Endothelial cell of umbilical vein (primary cell): Measurements from ENCODE around the gene ABCA7. TPM values are rescaled to one million over a fixed set of nuclear protein-coding genes. Genes with fewer than 3 reads are reported as not detected.

ENCODE experiments used
- BruUV-seq: library from RNA; stranded (reverse); fragments of 400-500 nt; replicated peaks from 2 replicates; lab custom pipeline; 2021; lab: Mats Ljungman, UMichigan
- CTCF ChIA-PET: fragments of 300-600, 350-600 bp; sonication (Branson Sonifier 250); formaldehyde crosslinking; loops from one replicate; lab custom pipeline; 2021; ENCODE audit warnings: antibody characterized with exemption, inconsistent platforms; lab: Charles Lee
- POLR2A ChIA-PET: fragments of 300-600, 350-600 bp; sonication (Branson Sonifier 250); formaldehyde crosslinking; loops from one replicate; lab custom pipeline; 2021; ENCODE audit warnings: antibody characterized with exemption, inconsistent platforms; lab: Charles Lee
- DNase-seq: peaks from one replicate; pipeline ENCODE4 v3.0.0-alpha.2; 2011; ENCODE audit warnings: low read depth, low spot score
- FAIRE-seq: peaks from 2 replicates; lab custom pipeline; 2011; peaks lifted over from hg19 to GRCh38; lab: Jason Lieb, UNC
- H2AFZ ChIP-seq: 2 replicates; pipeline ENCODE4 v1.6.0; 2012; ENCODE audit warnings: low read depth, low read length, control low read depth, inconsistent platforms
- H3K27ac ChIP-seq: 2 replicates; pipeline ENCODE4 v1.5.1; 2011; ENCODE audit warnings: low read depth, mild to moderate bottlenecking, control low read depth, low read length, moderate library complexity; ENCODE audit not compliant: insufficient read depth
- H3K27me3 ChIP-seq, 2 experiments: 2 replicates each; pipeline versions ENCODE4 v1.6.0 to v1.6.1; 2011; ENCODE audit warnings: low read length in 2 of 2, mixed read lengths in 1 of 2; ENCODE audit not compliant: control insufficient read depth in 2 of 2, insufficient read depth in 2 of 2
- H3K36me3 ChIP-seq, 2 experiments: 2 replicates in 1 of 2; 3 replicates in 1 of 2; pipeline ENCODE4 v1.5.1; 2011; ENCODE audit warnings: low read length in 2 of 2, mild to moderate bottlenecking in 1 of 2, moderate library complexity in 1 of 2; ENCODE audit not compliant: control insufficient read depth in 2 of 2, insufficient read depth in 2 of 2; ENCODE audit errors: extremely low read depth in 1 of 2
- H3K4me1 ChIP-seq: 3 replicates; pipeline ENCODE4 v1.5.1; 2011; ENCODE audit warnings: mild to moderate bottlenecking, low read length; ENCODE audit not compliant: control insufficient read depth, insufficient read depth; ENCODE audit errors: extremely low read depth
- H3K4me2 ChIP-seq: 2 replicates; pipeline ENCODE4 v1.6.1; 2011; ENCODE audit warnings: low read length, control low read depth, mixed read lengths; ENCODE audit not compliant: insufficient read depth
- H3K4me3 ChIP-seq, 3 experiments: fragments of 200-600 bp in 1 of 3; sonication (generic), shearing (Covaris generic) in 1 of 3; replicated peaks in 1 of 3; 2 replicates each; pipeline ENCODE4 v1.5.1; 2011 to 2016; ENCODE audit warnings: control low read depth in 3 of 3, low read length in 3 of 3, mild to moderate bottlenecking in 2 of 3, inconsistent platforms in 1 of 3, low read depth in 1 of 3, moderate library complexity in 1 of 3; ENCODE audit not compliant: insufficient read depth in 1 of 3
- H3K79me2 ChIP-seq: 2 replicates; pipeline ENCODE4 v1.6.0; 2012; ENCODE audit warnings: low read length, inconsistent platforms; ENCODE audit not compliant: control insufficient read depth, insufficient read depth
- H3K9ac ChIP-seq: replicated peaks from 2 replicates; pipeline ENCODE3; 2011; ENCODE audit warnings: low read length, control low read depth; ENCODE audit not compliant: insufficient read depth; ENCODE audit errors: extremely low read depth
- H3K9me1 ChIP-seq: replicated peaks from 3 replicates; pipeline ENCODE4 v1.6.0; 2011; ENCODE audit warnings: mild to moderate bottlenecking, low read length; ENCODE audit not compliant: control insufficient read depth, insufficient read depth; ENCODE audit errors: extremely low read depth
- H3K9me3 ChIP-seq: replicated peaks from 2 replicates; pipeline ENCODE4 v1.5.1; 2012; ENCODE audit warnings: low read length, inconsistent platforms; ENCODE audit not compliant: control insufficient read depth, insufficient read depth
- H4K20me1 ChIP-seq: replicated peaks from 2 replicates; pipeline ENCODE3; 2011; ENCODE audit warnings: mild to moderate bottlenecking, low read length; ENCODE audit not compliant: control insufficient read depth, insufficient read depth; ENCODE audit errors: extremely low read depth
- EZH2 ChIP-seq: IDR thresholded peaks from 2 replicates; pipeline ENCODE4 v1.6.1; 2012; ENCODE audit warnings: borderline replicate concordance, low read depth, mild to moderate bottlenecking, moderate library complexity, low read length, inconsistent platforms; ENCODE audit not compliant: severe bottlenecking
- FOS ChIP-seq: IDR thresholded peaks from 2 replicates; pipeline ENCODE4 v1.6.1; 2011; ENCODE audit warnings: mild to moderate bottlenecking, low read length, moderate library complexity, borderline replicate concordance; ENCODE audit not compliant: insufficient read depth
- GATA2 ChIP-seq: IDR thresholded peaks from 2 replicates; pipeline ENCODE4 v1.7.0; 2011; ENCODE audit warnings: low read depth, mild to moderate bottlenecking, moderate library complexity, mixed read lengths, low read length; ENCODE audit not compliant: insufficient read length, insufficient read depth
- JUN ChIP-seq: IDR thresholded peaks from 2 replicates; pipeline ENCODE4 v1.6.1; 2011; ENCODE audit warnings: borderline replicate concordance, low read depth; ENCODE audit not compliant: insufficient read length, insufficient read depth
- MAX ChIP-seq: IDR thresholded peaks from 2 replicates; pipeline ENCODE4 v1.6.1; 2011; ENCODE audit not compliant: insufficient read depth, insufficient read length
- MYC ChIP-seq: IDR thresholded peaks from one replicate; pipeline ENCODE4 v1.6.1; 2011; ENCODE audit warnings: mild to moderate bottlenecking, low read depth, low read length
- POLR2AphosphoS5 ChIP-seq: IDR thresholded peaks from 2 replicates; pipeline ENCODE4 v1.6.1; 2012; ENCODE audit warnings: low read depth, mild to moderate bottlenecking, control low read depth, low read length, moderate library complexity; ENCODE audit not compliant: insufficient read depth
- dilution Hi-C: fragments of 300-500 bp; cut with MboI; formaldehyde crosslinking; loops from one replicate; pipeline ENCODE4 v1.15.0; 2019; ENCODE audit warnings: low sequenced_read_pairs; ENCODE audit not compliant: extremely low pct_ligation_motif_present
- intact Hi-C: fragments of 100-400 bp; cut with micrococcal nuclease; formaldehyde crosslinking; loops from one replicate; pipeline ENCODE4 v1.10.0; 2022
- polyA plus RNA-seq, 4 experiments: library from polyadenylated mRNA; depleted of rRNA in 3 of 4; stranded (reverse) in 3 of 4; unstranded in 1 of 4; fragments of >200 nt; gene quantifications; 2 replicates each; pipeline versions ENCODE4 v1.2.1 to v1.2.3, GENCODE V29; 2011 to 2012; ENCODE audit warnings: missing spikeins in 1 of 4
- total RNA-seq: library from RNA; stranded (reverse); gene quantifications from 2 replicates; pipeline ENCODE4 v1.2.3, GENCODE V29; 2021
- TF ChIP-seq, protein P1 (sequence below), 2 donors: IDR thresholded peaks; 1 replicate in 1 of 2; 2 replicates in 1 of 2; pipeline ENCODE4 v1.5.1; 2011; ENCODE audit warnings: low read length in 2 of 2, mild to moderate bottlenecking in 2 of 2, moderate library complexity in 2 of 2, control low read depth in 1 of 2, inconsistent platforms in 1 of 2, low read depth in 1 of 2; ENCODE audit not compliant: insufficient read depth in 1 of 2; ENCODE audit errors: extremely low read depth in 1 of 2

The ABCA7 gene
- total and polyA plus RNA-seq, 2 donors (not counting 3 experiments of a cell fraction or from before 2014, with no cell fraction given) = 5.7 to 9.8 TPM

DNA sequence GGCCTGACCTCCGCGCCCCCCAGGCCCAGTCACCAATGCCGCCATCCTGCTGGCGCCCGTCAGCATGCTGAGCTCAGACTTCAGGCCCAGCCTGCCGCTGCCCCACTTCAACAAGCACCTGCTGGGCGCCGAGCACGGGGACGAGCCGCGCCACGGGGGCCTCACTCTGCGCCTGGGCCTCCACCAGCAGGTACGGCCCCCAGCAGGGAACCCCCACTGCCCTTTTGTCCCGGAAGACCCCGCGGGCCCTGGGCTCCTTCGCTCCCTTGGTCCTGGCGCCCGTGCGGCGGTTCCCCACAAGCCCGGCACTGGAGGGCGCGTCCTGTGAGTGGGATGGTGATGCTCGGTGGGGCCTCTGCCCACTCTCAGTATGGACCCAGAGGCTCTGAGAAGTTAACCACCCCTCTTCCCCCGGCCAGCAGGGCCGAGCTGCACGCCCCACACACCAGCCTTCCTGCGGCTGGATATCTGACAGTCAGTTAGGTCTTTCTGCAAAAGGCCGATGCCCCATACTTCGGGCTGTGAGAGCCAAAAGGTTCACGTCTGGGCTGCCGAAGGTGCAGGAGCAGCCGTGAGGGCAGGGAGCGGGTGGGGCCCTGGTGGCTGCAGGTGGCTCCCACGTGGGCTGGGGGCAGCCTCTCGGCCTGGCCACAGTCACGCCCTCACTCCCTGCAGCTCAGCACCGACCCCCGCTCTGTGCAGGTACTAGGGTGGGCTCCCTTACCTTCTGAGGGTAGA lies 47.8 kb upstream of the ABCA7 start:
- dilution Hi-C loops = no loop called here
- Histone ChIP-seq H3K9me1 (no peaks in the 10 kb centered on the region), H3K4me2 (no peak overlapping the region), H3K27ac (no peak overlapping the region), H3K9ac (no peak overlapping the region), H3K27me3 (peaks cover 3 to 11% of the 10 kb centered on the region in 2 experiments), H3K4me1 (no peaks in the 10 kb centered on the region), H3K79me2 (no peaks in the 10 kb centered on the region), H4K20me1 (no peaks in the 10 kb centered on the region), H2AFZ (no peak overlapping the region), H3K9me3 (no peaks in the 10 kb centered on the region), H3K4me3 (no peak overlapping the region), H3K36me3 (peaks cover 0 to 9% of the 10 kb centered on the region in 2 experiments)
- TF ChIP-seq GATA2 (no peak), JUN (no peak), MYC (no peak), POLR2AphosphoS5 (no peak), MAX (no peak)
- DNase-seq (no peak), FAIRE-seq (no peak)
- CTCF ChIA-PET = no interaction called here
- POLR2A ChIA-PET = no interaction called here
- BruUV-seq = no TSS peak
- intact Hi-C loops = no loop called here

DNA sequence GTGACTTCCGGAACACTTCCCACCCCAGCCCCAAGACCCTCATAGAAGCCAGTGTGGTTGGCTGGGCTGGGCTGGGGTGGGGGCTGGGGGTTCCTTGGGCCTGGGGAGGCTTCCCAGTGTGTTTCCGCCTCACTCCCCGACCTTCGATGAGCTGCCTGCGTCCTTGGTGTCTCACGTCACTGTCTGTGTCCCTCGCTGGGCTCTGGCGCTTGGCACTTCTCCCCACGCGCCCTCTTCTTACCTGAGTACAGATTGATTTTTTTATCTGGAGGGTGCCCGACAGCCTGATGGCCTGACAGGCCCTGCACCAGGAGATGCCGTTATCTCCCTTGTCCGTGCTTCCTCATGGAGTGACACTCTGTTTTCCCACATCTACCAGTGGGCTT lies 47.2 kb upstream of the ABCA7 start:
- no peaks in the 10 kb centered on the region for H3K79me2 ChIP-seq
- no TSS peak for BruUV-seq

More for the DNA sequence above, 47.2 kb upstream of the ABCA7 start:
- DNase-seq (no peak), FAIRE-seq (no peak)
- H3K4me1 ChIP-seq = no peaks in the 10 kb centered on the region
- H3K27me3 ChIP-seq = peaks cover 6 to 16% of the 10 kb centered on the region in 2 experiments
- H3K27ac ChIP-seq = no peak overlapping the region
- no peak overlapping the region for H2AFZ ChIP-seq
- no peak for TF ChIP-seq FOS
- TF ChIP-seq EZH2 = no peak
- TF ChIP-seq, protein P1, sequence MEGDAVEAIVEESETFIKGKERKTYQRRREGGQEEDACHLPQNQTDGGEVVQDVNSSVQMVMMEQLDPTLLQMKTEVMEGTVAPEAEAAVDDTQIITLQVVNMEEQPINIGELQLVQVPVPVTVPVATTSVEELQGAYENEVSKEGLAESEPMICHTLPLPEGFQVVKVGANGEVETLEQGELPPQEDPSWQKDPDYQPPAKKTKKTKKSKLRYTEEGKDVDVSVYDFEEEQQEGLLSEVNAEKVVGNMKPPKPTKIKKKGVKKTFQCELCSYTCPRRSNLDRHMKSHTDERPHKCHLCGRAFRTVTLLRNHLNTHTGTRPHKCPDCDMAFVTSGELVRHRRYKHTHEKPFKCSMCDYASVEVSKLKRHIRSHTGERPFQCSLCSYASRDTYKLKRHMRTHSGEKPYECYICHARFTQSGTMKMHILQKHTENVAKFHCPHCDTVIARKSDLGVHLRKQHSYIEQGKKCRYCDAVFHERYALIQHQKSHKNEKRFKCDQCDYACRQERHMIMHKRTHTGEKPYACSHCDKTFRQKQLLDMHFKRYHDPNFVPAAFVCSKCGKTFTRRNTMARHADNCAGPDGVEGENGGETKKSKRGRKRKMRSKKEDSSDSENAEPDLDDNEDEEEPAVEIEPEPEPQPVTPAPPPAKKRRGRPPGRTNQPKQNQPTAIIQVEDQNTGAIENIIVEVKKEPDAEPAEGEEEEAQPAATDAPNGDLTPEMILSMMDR (IDR thresholded peaks at IDR 0.05; ENCODE audit: extremely low read depth in 1 of 2, insufficient read depth in 1 of 2, low read depth in 1 of 2, low read length in 2 of 2) = no peak
- TF ChIP-seq POLR2AphosphoS5 = no peak
- TF ChIP-seq GATA2 = no peak
- TF ChIP-seq JUN = no peak
- intact Hi-C loops = no loop called here
- peaks cover 0 to 9% of the 10 kb centered on the region in 2 experiments for H3K36me3 ChIP-seq
- POLR2A ChIA-PET = no interaction called here
- dilution Hi-C loops = no loop called here
- H4K20me1 ChIP-seq = no peaks in the 10 kb centered on the region
- H3K4me3 ChIP-seq = no peak overlapping the region
- no peak overlapping the region for H3K4me2 ChIP-seq
- no peaks in the 10 kb centered on the region for H3K9me3 ChIP-seq
- H3K9ac ChIP-seq = no peak overlapping the region
- H3K9me1 ChIP-seq = no peaks in the 10 kb centered on the region
- CTCF ChIA-PET = interaction anchor here (0.7 kb wide), 1 partner anchor 8 kb away, joined by 4 read pairs; the partner anchor contains the start of gene WDR18
